Smooth muscle cell (in vitro differentiated cells): ENCODE data around the gene NFKBIZ. TPM values are rescaled to one million over a fixed set of nuclear protein-coding genes. Genes with fewer than 3 reads are reported as not detected.

Source experiments
- DNase-seq: peaks from one replicate; lab custom pipeline; 2025; ENCODE audit not compliant: unreplicated experiment; lab: John Stamatoyannopoulos, UW
- H2AFZ ChIP-seq: fragments of 200-600 bp; sonication (generic); 2 replicates; pipeline ENCODE4 v1.6.0; 2016; ENCODE audit warnings: antibody characterized with exemption, low read depth, mild to moderate bottlenecking
- H3F3A ChIP-seq: fragments of 200-600 bp; sonication (generic); 2 replicates; pipeline ENCODE4 v1.6.0; 2017; ENCODE audit warnings: antibody characterized with exemption, low read depth
- H3K27ac ChIP-seq: fragments of 200-600 bp; sonication (generic); 2 replicates; pipeline ENCODE4 v1.5.1; 2016; ENCODE audit warnings: low read depth, mild to moderate bottlenecking
- H3K27me3 ChIP-seq: fragments of 200-600 bp; sonication (generic); 2 replicates; pipeline ENCODE4 v1.6.1; 2016; ENCODE audit warnings: low read depth, mild to moderate bottlenecking
- H3K36me3 ChIP-seq: fragments of 200-600 bp; sonication (generic); 2 replicates; pipeline ENCODE4 v1.5.1; 2016; ENCODE audit warnings: low read depth
- H3K4me1 ChIP-seq: fragments of 200-600 bp; sonication (generic); 2 replicates; pipeline ENCODE4 v1.5.1; 2016; ENCODE audit warnings: low read depth
- H3K4me2 ChIP-seq: fragments of 200-600 bp; sonication (generic); 2 replicates; pipeline ENCODE4 v1.6.0; 2016; ENCODE audit warnings: mild to moderate bottlenecking
- H3K4me3 ChIP-seq: fragments of 200-600 bp; sonication (generic); 2 replicates; pipeline ENCODE4 v1.5.1; 2016; ENCODE audit warnings: mild to moderate bottlenecking
- H3K79me2 ChIP-seq: fragments of 200-600 bp; sonication (generic); 2 replicates; pipeline ENCODE4 v1.6.0; 2016; ENCODE audit warnings: low read depth, mild to moderate bottlenecking
- H3K9ac ChIP-seq: fragments of 200-600 bp; sonication (generic); 2 replicates; pipeline ENCODE4 v1.6.0; 2016; ENCODE audit warnings: low read depth
- H3K9me3 ChIP-seq: fragments of 200-600 bp; sonication (generic); replicated peaks from 2 replicates; pipeline ENCODE4 v1.5.1; 2016; ENCODE audit warnings: low read depth
- H4K20me1 ChIP-seq: fragments of 200-600 bp; sonication (generic); 2 replicates; pipeline ENCODE4 v1.6.0; 2016; ENCODE audit warnings: low read depth
- WGBS: methylation state at CpG from one replicate; pipeline ENCODE4 v1.1.7; 2016; ENCODE audit warnings: low lambda C conversion rate; 5-methylcytosine and 5-hydroxymethylcytosine counted together
- polyA plus RNA-seq: library from polyadenylated mRNA; unstranded; fragments of >200 nt; fragmentation: Nextera tagmentation; extraction: Ambion mirVana; gene quantifications from 2 replicates; pipeline ENCODE4 v1.2.1, GENCODE V29; 2016
- total RNA-seq: library from RNA; depleted of rRNA; stranded (reverse); fragments of >200 nt; gene quantifications from 2 replicates; pipeline ENCODE4 v1.2.3, GENCODE V29; 2014
- TF ChIP-seq, protein P1 (sequence below): fragments of 200-600 bp; sonication (generic); IDR thresholded peaks from 2 replicates; pipeline ENCODE4 v1.5.1; 2017; ENCODE audit warnings: borderline replicate concordance, mild to moderate bottlenecking, antibody characterized with exemption; ENCODE audit not compliant: insufficient read depth, poor library complexity, severe bottlenecking

NFKBIZ gene
- total and polyA plus RNA-seq, 2 experiments from 2014 or later: 236 to 306 TPM

DNA sequence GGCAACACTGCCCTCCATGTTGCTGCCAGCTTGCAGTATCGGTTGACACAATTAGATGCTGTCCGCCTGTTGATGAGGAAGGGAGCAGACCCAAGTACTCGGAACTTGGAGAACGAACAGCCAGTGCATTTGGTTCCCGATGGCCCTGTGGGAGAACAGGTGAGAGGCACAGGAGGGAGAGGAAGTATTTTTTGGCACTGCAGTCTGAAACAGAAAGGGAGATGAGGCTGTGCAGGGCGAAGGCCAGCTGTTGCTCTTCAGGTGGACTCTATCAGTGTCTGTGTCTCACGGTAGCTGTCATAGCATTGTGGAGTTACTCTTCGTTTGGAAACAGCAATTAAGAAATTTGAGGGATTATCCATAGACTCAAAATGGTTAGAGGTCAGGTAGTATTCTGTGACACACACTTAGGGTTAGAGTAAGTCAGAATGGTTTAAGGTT is 8.0 kb downstream of the NFKBIZ start:
- Histone ChIP-seq H3K9ac (no peak overlapping the region), H4K20me1 (peaks cover 99% of the 10 kb centered on the region), H3K9me3 (no peaks in the 10 kb centered on the region), H3K4me1 (peaks cover 3% of the 10 kb centered on the region), H3K4me2 (peak overlapping the region; percentile 88), H2AFZ (no peak overlapping the region), H3K4me3 (peak overlapping the region; percentile 36), H3K79me2 (peaks cover 39% of the 10 kb centered on the region), H3K36me3 (peaks cover 64% of the 10 kb centered on the region), H3F3A (peaks cover 88% of the 10 kb centered on the region), H3K27ac (peak overlapping the region; percentile 53), H3K27me3 (no peaks in the 10 kb centered on the region)
- no peak for DNase-seq
- TF ChIP-seq, protein P1, sequence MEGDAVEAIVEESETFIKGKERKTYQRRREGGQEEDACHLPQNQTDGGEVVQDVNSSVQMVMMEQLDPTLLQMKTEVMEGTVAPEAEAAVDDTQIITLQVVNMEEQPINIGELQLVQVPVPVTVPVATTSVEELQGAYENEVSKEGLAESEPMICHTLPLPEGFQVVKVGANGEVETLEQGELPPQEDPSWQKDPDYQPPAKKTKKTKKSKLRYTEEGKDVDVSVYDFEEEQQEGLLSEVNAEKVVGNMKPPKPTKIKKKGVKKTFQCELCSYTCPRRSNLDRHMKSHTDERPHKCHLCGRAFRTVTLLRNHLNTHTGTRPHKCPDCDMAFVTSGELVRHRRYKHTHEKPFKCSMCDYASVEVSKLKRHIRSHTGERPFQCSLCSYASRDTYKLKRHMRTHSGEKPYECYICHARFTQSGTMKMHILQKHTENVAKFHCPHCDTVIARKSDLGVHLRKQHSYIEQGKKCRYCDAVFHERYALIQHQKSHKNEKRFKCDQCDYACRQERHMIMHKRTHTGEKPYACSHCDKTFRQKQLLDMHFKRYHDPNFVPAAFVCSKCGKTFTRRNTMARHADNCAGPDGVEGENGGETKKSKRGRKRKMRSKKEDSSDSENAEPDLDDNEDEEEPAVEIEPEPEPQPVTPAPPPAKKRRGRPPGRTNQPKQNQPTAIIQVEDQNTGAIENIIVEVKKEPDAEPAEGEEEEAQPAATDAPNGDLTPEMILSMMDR: no peak
- WGBS: 92% methylated on average over 8 of the region's 8 CpGs

DNA sequence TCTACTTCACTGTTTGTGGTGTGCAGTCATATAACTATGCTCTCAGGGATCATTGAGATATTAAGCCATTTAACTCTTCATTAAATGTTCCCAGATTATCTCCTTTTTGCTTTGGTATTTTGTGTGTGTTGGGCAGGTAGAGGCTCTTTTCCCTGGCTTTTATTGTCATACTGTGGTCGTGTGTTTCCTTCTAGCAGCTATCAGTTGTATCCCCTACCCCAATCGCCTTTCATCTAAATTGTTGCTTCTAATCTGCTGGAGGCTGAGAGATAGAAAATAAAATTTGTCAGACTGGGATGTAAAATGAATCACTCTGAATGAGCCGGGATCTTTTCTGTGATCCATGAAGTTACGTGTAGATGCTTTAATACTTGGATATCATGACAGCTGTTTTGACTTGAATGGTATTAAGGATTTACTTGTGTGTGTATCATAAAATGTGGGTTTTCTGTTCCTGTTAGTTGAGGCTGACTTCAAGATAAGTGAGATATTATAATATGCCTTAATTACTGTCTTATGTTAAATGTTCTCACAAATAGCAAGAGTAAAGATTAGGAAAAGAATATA is 9.2 kb downstream of the NFKBIZ start:
- Histone ChIP-seq H3K4me1 (no peaks in the 10 kb centered on the region), H3K36me3 (peaks cover 52% of the 10 kb centered on the region), H4K20me1 (peaks cover 86% of the 10 kb centered on the region), H3K79me2 (peaks cover 27% of the 10 kb centered on the region), H3K4me2 (peak overlapping the region; percentile 88), H3F3A (peaks cover 76% of the 10 kb centered on the region), H3K27me3 (no peaks in the 10 kb centered on the region), H2AFZ (no peak overlapping the region), H3K9ac (no peak overlapping the region), H3K27ac (peak overlapping the region; percentile 53), H3K9me3 (no peaks in the 10 kb centered on the region), H3K4me3 (peak overlapping the region; percentile 36)
- WGBS: 51% methylated on average over 4 of the region's 4 CpGs
- DNase-seq: no peak
- TF ChIP-seq, protein P1: no peak

DNA sequence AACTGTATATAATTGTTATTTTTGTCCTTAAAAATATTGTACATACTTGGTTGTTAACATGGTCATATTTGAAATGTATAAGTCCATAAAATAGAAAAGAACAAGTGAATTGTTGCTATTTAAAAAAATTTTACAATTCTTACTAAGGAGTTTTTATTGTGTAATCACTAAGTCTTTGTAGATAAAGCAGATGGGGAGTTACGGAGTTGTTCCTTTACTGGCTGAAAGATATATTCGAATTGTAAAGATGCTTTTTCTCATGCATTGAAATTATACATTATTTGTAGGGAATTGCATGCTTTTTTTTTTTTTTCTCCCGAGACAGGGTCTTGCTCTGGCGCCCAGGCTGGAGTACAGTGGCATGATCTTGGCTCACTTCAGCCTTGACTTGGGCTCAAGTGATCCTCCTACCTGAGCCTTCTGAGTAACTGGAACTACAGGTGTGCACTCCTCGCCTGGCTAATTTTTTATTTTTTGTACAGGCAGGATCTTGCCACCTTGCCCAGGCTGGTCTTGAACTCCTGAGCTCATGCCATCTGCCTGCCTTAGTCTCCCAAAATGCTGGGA is 10.7 kb downstream of the NFKBIZ start:
- no peak for DNase-seq
- no peaks in the 10 kb centered on the region for H3K27me3 ChIP-seq
- no peak overlapping the region for H2AFZ ChIP-seq
- peak overlapping the region; percentile 88 for H3K4me2 ChIP-seq
- WGBS: 91% methylated on average over 5 of the region's 5 CpGs
- H4K20me1 ChIP-seq: peaks cover 72% of the 10 kb centered on the region
- H3K79me2 ChIP-seq: peaks cover 13% of the 10 kb centered on the region
- no peaks in the 10 kb centered on the region for H3K9me3 ChIP-seq
- H3K9ac ChIP-seq: no peak overlapping the region
- H3K36me3 ChIP-seq: peaks cover 38% of the 10 kb centered on the region
- H3K4me3 ChIP-seq: no peak overlapping the region
- H3K27ac ChIP-seq: peak overlapping the region; percentile 53
- TF ChIP-seq, protein P1: no peak
- H3K4me1 ChIP-seq: no peaks in the 10 kb centered on the region
- H3F3A ChIP-seq: peaks cover 63% of the 10 kb centered on the region
